D341Med (cell line): ENCODE measurements around the gene NQO2.
A peak's percentile ranks its signal among the peaks of the same experiment; 100 is the strongest.
"Not testable (repeated sequence)": the region's sequence is repeated elsewhere in the genome, so short reads cannot be mapped to it uniquely, and the experiment has no call there.

Experiments used
- DNase-seq: peaks from one replicate; pipeline ENCODE4 v3.0.0; 2012; ENCODE audit warnings: low spot score

NQO2 gene

GRCh38 chr6:3039384-3039783, 39.7 kb downstream of the NQO2 start:
- DNase-seq: no peak

- no peak for DNase-seq
Observed at GRCh38 chr6:3041147-3041546, 41.5 kb downstream of the NQO2 start.

GRCh38 chr6:3041606-3042005, 41.9 kb downstream of the NQO2 start:
- no peak for DNase-seq

GRCh38 chr6:3045369-3045768, 45.7 kb downstream of the NQO2 start:
- DNase-seq: no peak

- no peak for DNase-seq
Observed at GRCh38 chr6:3045777-3046176, 46.1 kb downstream of the NQO2 start.

- no peak for DNase-seq
Observed at GRCh38 chr6:3046295-3046694, 46.6 kb downstream of the NQO2 start.

GRCh38 chr6:3048009-3048408, 48.3 kb downstream of the NQO2 start:
- DNase-seq: not testable (repeated sequence)

GRCh38 chr6:3052481-3053230, 53.0 kb downstream of the NQO2 start:
- DNase-seq: no peak

GRCh38 chr6:3053231-3053508, 53.5 kb downstream of the NQO2 start:
- no peak for DNase-seq

- not testable (repeated sequence) for DNase-seq
Observed at GRCh38 chr6:3054229-3055157, 54.8 kb downstream of the NQO2 start.

- not testable (repeated sequence) for DNase-seq
Observed at GRCh38 chr6:3055158-3055499, 55.4 kb downstream of the NQO2 start.

- DNase-seq: no peak
Observed at GRCh38 chr6:3057063-3057770, 57.5 kb downstream of the NQO2 start.

GRCh38 chr6:3058957-3059356, 59.3 kb downstream of the NQO2 start:
- DNase-seq: no peak

GRCh38 chr6:3060092-3060491, 60.4 kb downstream of the NQO2 start:
- not testable (repeated sequence) for DNase-seq

- DNase-seq: no peak
Observed at GRCh38 chr6:3061501-3061941, 61.8 kb downstream of the NQO2 start.

- DNase-seq: not testable (repeated sequence)
Observed at GRCh38 chr6:3063340-3063732, 63.6 kb downstream of the NQO2 start.

GRCh38 chr6:3063733-3064700, 64.3 kb downstream of the NQO2 start:
- DNase-seq: peak; percentile 82

GRCh38 chr6:3068329-3069214, 68.9 kb downstream of the NQO2 start, which contains the start of gene RIPK1:
Gene RIPK1, plus strand, starts transcription at chr6:3068494. Its CDS starts 8,330 bp downstream, at chr6:3076824.
- DNase-seq: peak; percentile 99
